Glutamatergic neuron (in vitro differentiated cells): ENCODE results near the gene CCDC86. TPM values are rescaled to one million over a fixed set of nuclear protein-coding genes. Genes with fewer than 3 reads are reported as not detected.

ENCODE experiments used
- DNase-seq: peaks from one replicate; pipeline ENCODE4 v3.0.0; 2022
- H3K27ac Mint-ChIP-seq: one replicate; pipeline ENCODE4 v1.8.0; 2020; ENCODE audit warnings: mild to moderate bottlenecking, mixed read lengths, inconsistent platforms; ENCODE audit not compliant: unreplicated experiment
- H3K27me3 Mint-ChIP-seq: one replicate; pipeline ENCODE4 v1.8.0; 2020; ENCODE audit warnings: mild to moderate bottlenecking, moderate library complexity, mixed read lengths, inconsistent platforms; ENCODE audit not compliant: unreplicated experiment
- H3K36me3 Mint-ChIP-seq: one replicate; pipeline ENCODE4 v1.8.0; 2020; ENCODE audit warnings: mild to moderate bottlenecking, mixed read lengths, inconsistent platforms; ENCODE audit not compliant: unreplicated experiment
- H3K4me1 Mint-ChIP-seq: one replicate; pipeline ENCODE4 v1.8.0; 2020; ENCODE audit warnings: mild to moderate bottlenecking, low read depth, mixed read lengths, inconsistent platforms; ENCODE audit not compliant: unreplicated experiment
- H3K4me3 Mint-ChIP-seq: one replicate; pipeline ENCODE4 v1.8.0; 2020; ENCODE audit warnings: mild to moderate bottlenecking, mixed read lengths, inconsistent platforms; ENCODE audit not compliant: unreplicated experiment
- H3K9me3 Mint-ChIP-seq: one replicate; pipeline ENCODE4 v1.8.0; 2020; ENCODE audit warnings: mild to moderate bottlenecking, moderate library complexity, mixed read lengths, inconsistent platforms; ENCODE audit not compliant: unreplicated experiment
- CTCF ChIP-seq: fragments of 200-600 bp; sonication (generic); IDR thresholded peaks from one replicate; pipeline ENCODE4 v1.5.0; 2021; ENCODE audit not compliant: partially characterized antibody, unreplicated experiment
- total RNA-seq: library from RNA; stranded (reverse); fragmentation: NEBNext Ultra II Directional; extraction: Animal tissue kit (Norgen Biotek cat#: 25700); gene quantifications from one replicate; pipeline ENCODE4 v1.2.1, GENCODE V29; 2021; ENCODE audit not compliant: unreplicated experiment

The CCDC86 gene
- total RNA-seq, 1 donor from 2014 or later: 12.7 TPM

- Mint-ChIP-seq H3K4me1 (peaks cover 14% of the 10 kb centered on the region), H3K27ac (no peak overlapping the region), H3K27me3 (no peaks in the 10 kb centered on the region), H3K4me3 (no peak overlapping the region), H3K9me3 (peaks cover 3% of the 10 kb centered on the region), H3K36me3 (no peaks in the 10 kb centered on the region)
- no peak for DNase-seq
- no peak for TF ChIP-seq CTCF
Observed at GRCh38 chr11:60890696-60891095, 48.8 kb downstream of the CCDC86 start.

GRCh38 chr11:60891103-60891741 lies 49.3 kb downstream of the CCDC86 start:
- H3K9me3 Mint-ChIP-seq: peaks cover 3% of the 10 kb centered on the region
- H3K4me3 Mint-ChIP-seq: no peak overlapping the region
- H3K4me1 Mint-ChIP-seq: peaks cover 14% of the 10 kb centered on the region
- no peaks in the 10 kb centered on the region for H3K36me3 Mint-ChIP-seq
- no peak for TF ChIP-seq CTCF
- H3K27me3 Mint-ChIP-seq: no peaks in the 10 kb centered on the region
- H3K27ac Mint-ChIP-seq: no peak overlapping the region
- DNase-seq: no peak

GRCh38 chr11:60895687-60896086 lies 53.8 kb downstream of the CCDC86 start:
- no peak for DNase-seq
- no peaks in the 10 kb centered on the region for H3K27me3 Mint-ChIP-seq
- no peak for TF ChIP-seq CTCF
- H3K4me3 Mint-ChIP-seq: no peak overlapping the region
- H3K36me3 Mint-ChIP-seq: peaks cover 5% of the 10 kb centered on the region
- no peak overlapping the region for H3K27ac Mint-ChIP-seq
- no peaks in the 10 kb centered on the region for H3K9me3 Mint-ChIP-seq
- H3K4me1 Mint-ChIP-seq: peaks cover 10% of the 10 kb centered on the region

- peaks cover 5% of the 10 kb centered on the region for H3K36me3 Mint-ChIP-seq
- no peak overlapping the region for H3K27ac Mint-ChIP-seq
- no peak for DNase-seq
Observed at GRCh38 chr11:60897496-60897895, 55.6 kb downstream of the CCDC86 start.

More at GRCh38 chr11:60897496-60897895, 55.6 kb downstream of the CCDC86 start:
- no peaks in the 10 kb centered on the region for H3K4me1 Mint-ChIP-seq
- no peak overlapping the region for H3K4me3 Mint-ChIP-seq
- no peak for TF ChIP-seq CTCF
- no peaks in the 10 kb centered on the region for H3K27me3 Mint-ChIP-seq
- H3K9me3 Mint-ChIP-seq: no peaks in the 10 kb centered on the region
